HG03558 (cell line): ENCODE data around the gene EFCAB10.

Source experiments
- ATAC-seq: cut with Tn5 transposase; IDR thresholded peaks from one replicate; pipeline ENCODE4 v1.9.1; 2021; ENCODE audit warnings: moderate number of reproducible peaks; ENCODE audit not compliant: unreplicated experiment; ENCODE audit errors: extremely low read depth

The EFCAB10 gene, protein sequence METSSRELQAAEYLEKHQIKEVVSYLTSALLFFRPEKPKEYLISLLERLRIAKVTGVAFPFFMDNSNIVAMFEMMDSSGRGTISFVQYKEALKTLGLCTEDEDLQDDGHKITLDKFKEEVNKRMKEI

DNA sequence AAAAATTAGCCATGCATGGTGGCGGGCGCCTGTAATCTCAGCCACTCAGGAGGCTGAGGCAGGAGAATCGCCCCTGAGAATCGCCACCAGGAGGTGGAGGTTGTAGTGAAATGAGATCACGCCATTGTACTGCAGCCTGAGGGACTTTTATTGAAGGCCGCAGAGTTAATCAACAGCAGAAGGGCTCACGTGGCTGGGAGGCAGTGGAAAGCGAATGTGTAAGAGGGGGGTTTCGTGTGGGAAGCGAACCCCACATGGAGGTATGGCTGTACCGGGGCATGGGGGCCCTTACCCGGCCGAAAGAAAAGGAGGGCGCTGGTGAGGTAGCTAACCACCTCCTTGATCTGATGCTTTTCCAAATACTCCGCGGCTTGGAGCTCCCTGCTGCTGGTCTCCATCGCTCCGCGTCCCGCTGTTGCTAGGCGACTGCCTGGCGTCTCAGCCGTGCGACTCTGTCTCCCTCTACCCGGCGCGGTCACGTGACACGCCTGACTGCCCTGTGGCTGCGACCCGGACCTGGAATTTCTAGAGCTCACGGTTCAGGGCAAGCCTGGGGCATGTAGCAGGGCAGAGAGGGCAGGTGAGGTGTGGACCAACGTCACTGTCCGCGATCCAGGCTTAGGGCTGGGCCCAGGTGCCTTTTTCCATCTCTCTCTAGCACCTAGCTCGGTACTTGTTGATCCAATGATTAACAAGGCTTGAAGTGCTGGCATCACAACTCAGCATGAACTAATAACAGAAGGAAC is at the start of gene EFCAB10:
Gene EFCAB10, minus strand, starts transcription at position 428 of the 746 bp plus-strand sequence. Its CDS starts 30 bp downstream, at position 398.
- ATAC-seq = no peak

DNA sequence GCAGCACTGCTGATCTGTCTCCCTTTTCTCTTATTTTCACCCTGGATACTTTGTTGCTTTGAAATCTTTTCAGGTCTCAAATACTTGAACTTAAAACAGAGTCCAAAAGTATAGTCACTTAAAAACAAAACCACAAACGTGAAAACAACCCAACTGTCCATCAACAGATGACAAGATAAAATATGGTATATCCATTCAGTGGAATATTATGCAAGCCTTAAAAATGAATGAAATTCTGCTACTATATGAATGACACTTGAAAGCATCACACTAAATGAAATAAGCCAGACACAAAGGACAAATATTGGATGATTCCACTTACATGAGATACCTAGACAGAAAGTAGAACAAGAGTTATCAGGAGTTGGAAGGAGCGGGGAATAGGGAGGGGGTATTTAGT is 44.7 kb upstream of the EFCAB10 start:
- no peak for ATAC-seq

DNA sequence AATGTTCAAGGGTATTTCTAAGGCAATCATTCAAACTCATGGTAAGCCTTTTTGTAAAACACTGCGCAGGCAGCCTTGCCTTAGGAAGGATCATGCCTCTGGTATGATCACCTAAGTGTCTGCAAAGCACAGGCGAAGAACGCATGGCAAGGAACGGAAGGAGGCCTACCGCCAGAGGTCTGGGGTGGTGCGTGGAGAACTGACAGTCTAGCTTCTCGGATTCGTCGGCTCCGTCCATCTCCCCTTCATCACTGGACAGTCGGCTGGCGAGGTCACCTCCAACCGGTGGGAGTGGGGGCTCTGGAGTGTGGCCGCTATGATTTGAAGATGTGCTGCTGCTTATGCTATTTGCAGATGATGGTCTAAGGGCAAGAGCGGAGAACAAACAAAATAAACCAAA is 42.6 kb upstream of the EFCAB10 start:
- no peak for ATAC-seq

DNA sequence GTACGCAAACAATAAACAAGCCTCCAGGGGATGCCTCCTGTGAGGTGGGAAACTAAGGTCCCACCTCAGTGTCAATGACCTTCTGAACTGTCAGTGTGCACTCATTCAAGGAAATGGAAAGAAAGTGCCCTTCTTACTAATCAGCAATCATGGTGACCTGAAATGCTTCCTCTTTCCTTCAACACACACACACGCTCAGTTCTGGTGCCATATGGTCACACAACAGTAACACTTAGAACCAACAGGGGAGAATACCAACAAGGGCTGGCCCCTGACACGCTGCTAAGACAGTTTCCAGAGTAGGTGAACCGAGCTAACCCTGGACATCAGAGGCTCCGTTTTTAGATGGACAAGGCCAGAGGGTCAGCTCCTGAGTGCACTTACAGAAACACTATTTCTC is 42.1 kb upstream of the EFCAB10 start:
- ATAC-seq = no peak

DNA sequence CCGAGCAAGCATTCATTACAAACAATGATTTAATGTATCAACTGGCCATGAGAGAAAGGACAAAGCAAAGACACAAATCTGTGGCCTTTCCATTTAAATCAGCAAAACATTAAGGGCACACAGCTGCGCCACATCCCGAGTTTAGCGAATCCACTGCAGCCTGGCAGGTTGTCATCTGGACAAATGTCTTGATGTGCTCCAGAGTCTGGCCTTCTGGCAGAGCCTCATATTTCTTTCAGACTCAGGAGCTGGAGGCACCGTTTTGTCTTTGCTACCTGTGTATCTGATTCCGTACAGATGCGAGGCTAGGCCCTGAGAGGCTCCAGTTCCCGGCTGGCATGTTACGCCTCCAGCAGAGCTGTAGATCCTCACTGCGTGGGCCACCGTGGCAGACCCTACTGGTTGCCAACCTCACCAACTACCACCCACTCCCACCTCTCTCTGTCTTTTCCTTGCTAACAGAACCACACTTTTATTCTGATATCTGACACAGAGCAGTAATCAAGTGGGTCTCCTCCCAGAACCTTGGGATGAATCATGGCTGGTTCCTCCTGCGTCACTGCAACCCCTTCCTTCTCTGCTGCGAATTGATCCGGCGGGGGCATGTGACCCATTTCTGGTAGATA is 40.9 kb upstream of the EFCAB10 start:
- ATAC-seq = no peak

DNA sequence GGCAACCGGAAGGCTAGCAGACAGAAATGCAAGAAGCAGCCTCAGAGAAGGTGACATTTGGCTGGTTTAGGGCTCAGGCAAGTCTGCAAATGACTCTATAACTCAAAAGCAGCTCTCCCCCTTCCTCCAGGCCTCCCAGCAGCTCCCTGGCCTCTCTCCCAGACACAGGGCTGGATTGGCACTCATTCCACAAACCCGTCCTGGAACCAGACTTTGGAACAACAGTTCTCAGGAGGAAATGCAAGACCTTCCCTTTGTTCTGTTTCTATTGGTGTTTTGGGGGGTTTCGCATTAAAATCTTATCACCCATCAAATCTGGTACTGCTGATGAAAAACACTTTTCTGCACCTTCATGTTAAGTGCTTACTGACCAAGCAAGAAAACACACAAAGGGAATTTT is 40.3 kb upstream of the EFCAB10 start:
- no peak for ATAC-seq

DNA sequence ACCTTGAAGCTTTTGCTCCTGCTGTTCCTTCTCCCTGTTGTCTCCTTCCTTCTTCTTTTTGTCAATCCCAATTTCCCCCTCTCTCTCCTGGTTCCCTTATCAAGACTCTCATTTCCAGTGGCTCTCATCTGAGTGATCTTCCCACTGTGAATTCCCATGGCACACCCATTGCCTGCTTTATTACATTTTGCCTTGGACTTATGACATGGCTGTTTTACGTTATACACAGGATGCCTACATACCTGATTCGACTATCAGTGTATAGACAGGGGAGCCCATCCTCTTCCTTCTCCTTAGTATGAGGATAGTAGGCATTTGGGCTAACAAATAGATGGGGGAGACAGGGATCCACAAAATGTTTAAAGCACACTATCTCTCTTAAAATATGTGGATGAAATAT is 39.9 kb upstream of the EFCAB10 start:
- ATAC-seq = no peak

DNA sequence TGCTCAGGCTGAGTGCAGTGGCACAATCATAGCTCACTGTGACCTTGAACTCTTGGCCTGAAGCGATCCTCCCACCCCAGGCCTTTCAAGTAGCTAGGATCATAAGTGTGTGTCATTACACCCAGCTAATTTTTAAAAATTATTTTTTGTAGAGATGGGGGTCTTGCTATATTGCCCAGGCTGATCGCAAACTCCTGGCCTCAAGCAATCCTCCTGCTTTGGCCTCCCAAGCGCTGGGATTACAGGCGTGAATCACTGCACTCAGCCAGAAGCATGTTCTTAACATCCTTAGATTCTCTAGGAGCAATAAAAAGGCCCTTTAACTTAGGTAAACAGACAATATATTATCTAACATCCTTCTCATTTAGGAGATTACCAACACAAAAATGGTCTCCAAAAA is 38.3 kb upstream of the EFCAB10 start:
- no peak for ATAC-seq

DNA sequence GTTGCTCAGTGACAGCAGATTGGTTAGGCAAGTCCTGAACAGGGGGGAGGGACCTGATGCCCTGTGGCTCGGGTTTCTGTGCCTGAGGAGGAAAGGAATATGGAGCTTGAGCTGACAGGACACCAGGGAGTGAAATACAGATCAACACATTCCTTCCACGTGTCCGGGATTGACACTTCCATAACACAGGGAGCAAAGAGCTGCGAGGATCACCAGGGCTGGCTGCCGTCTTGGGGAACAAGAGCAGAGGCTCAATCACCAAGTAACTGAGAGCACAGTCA is 36.7 kb upstream of the EFCAB10 start:
- no peak for ATAC-seq

DNA sequence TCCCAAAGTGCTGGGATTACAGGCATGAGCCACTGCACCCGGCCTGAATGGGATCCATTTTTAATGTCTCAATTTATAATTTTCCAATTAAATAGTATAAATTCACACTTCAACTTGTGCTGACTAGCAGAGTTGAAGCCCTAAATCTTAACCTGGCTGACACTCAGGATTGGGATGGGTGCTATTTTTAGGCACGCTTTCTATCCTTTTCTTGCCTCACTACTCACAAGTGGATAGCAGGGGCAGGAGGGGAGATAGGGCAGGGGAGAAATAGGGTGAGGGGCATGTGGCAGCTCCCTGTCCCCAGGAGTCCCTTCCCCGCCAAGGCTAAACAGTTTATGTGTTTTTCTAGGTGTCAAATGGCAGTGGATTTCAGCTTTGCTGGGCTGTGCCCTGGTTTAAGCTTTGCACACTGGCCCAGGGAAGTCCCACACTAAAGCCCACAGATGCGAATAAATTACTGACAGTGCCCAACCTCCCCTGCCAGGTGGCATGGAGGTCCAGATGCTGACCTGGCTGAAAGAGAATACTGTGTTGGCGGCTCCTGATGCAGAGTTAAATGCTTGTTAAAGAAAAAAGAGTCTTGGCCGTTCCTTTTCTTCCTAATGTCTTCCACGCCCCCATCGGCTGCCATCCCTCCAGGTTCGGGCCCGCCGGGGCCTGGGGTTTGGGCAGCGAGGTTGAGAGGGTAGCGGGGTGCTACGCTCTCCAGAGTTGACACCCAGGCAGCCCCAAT is 36.2 kb upstream of the EFCAB10 start:
- no peak for ATAC-seq

DNA sequence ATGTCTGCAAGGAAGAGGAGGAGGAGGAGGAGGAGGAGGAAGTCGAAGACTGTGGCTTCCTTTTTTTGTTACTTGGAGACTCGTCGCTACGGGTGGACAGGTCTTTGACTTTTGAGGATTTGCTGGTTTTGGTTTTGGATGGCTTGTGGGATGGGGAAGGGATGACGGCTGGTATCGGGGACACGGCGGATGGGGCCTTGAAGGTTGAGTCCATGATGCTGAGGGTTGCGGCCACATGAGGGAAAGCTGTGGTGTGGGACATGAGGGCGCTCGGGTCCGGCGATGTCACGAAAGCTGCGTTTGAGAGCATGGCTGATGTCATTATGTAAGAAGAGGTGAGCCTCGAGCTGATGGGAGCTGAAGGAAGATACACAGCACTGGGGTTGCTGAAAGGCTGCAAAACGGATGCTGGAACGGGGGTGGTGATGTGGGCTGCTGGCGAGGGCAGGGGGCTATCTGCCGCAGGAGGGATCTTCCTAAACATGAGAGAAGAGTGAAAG is 33.1 kb upstream of the EFCAB10 start:
- ATAC-seq = no peak

DNA sequence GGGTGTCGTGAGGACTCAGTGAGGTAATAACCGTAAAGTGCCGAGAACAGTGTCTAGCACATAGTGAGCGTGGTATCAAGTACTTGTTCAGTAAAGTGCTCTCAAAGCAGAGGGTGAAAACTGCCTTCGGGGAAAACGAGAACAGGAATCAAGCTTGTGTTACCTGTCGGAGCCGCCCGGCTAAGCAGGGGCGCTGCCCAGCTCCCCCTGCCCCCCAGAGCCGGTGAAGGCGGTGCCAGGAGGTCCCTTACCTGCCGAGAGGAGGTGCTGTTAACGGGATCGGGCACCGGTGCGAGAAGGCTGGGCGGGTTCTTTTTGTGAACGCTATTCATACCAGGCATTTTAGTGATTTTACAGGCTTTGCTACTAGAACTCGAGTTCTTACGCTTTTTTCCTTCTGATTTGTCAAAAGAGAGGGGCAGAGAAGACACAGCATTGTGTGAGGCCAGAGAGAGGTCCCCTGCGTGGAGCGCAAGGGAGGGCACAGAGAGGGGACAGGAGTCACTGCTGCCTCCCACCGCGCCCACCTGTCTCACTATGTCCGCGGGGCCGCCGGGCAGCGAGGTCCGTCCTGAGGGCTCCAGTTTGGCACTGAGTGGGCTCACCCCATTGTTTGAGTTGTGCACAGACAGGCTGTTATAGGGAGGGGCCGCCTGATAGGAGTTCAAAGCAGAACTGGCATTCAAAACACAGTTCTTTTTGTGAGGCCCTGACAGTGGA is 32.5 kb upstream of the EFCAB10 start:
- no peak for ATAC-seq

DNA sequence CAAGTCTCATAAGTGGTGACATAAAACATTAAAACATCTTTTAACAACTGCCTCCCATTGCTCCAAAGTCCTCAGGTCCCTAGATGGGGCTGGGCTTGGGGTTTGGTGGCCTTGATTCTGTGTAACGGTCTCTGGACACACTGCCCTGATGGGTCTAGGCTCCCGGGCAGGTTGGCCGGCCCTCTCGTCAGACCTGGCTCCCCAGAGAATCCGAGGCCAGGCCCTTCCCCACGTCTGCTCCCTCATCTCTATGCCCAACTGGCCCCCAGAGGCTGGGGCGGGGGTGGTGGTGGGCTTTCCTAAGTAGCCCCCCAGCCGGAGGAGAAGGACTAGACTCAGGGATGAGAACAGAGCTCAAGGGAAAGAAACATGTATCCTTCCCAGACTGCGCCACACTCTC is 31.5 kb upstream of the EFCAB10 start:
- ATAC-seq = no peak

DNA sequence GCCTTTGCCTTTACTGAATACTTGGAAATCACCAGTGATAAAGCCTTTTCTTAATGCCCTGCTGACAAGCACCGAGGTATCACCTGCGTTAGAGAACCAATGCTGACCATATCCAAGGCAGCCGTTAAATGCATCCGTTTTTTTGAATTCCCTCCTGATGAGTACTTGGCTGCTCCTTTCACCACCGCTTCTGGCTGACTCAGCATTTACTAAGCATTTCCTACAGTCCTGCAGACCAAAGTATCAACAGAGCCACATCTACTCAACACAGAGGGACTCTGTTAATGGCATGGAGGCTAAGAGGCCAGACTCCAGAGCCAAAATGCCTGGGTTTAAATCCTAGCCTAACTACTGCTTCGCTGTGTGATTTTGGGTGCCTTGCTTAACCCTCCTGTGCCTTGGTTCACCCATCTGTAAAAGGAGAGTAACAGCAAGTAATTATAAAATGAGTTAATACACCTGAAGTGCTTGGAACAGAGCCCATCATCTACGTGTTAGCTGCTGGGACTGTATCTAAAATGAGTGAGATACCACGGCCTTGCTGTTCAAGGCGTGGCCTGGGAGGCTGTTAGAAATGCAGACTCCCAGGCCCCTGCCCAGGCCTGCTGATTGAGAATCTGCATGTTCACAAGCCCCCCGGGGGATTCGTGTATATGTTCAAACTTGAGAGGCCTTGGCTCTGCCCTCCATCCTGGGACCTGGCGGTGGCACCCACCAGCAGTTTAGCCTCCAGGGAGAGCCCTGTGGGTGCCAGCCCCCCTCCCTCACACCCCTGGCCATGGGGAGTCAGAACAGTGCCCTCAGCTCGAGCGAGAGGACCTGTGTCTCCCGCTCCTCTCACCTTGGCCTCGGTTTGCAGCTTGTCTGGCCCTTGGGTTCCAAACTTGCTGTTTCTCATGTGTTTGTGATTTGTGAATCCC is 30.8 kb upstream of the EFCAB10 start:
- no peak for ATAC-seq

DNA sequence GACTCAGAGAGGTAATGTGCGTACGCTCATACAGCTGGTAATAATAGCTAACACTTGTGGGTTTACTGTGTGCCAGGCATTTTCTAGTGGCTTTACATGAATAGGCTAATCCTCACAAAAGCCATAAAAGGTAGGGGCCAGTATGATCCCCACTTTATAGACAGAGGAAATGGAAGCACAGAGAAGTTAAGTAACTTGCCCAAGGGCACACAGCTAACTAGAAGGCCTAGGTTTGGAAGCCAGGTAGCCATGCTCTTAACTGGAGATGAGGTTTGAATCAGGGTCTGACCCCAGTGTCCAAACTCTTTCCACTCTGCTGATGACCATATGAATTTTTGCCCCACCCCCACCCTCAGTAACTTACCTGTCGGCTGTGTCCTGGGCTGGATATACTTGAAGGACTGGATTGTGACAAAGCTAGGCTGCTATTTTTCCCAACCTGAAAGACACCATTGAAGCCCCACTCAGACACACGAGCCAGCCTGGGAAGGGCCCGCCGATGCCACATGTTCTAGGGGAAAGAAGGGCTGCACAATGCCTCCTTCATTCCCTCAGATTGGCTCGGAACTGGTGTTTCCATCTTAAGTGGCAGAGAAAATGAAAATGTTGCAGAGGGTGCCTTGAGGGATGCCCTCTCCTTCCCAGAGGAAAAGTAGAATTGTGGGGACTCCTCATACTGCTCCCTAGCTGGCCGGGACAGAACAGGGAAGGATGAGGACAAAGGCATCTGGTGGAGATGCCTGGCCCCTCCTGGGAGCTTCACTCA is 29.1 kb upstream of the EFCAB10 start:
- ATAC-seq = no peak

DNA sequence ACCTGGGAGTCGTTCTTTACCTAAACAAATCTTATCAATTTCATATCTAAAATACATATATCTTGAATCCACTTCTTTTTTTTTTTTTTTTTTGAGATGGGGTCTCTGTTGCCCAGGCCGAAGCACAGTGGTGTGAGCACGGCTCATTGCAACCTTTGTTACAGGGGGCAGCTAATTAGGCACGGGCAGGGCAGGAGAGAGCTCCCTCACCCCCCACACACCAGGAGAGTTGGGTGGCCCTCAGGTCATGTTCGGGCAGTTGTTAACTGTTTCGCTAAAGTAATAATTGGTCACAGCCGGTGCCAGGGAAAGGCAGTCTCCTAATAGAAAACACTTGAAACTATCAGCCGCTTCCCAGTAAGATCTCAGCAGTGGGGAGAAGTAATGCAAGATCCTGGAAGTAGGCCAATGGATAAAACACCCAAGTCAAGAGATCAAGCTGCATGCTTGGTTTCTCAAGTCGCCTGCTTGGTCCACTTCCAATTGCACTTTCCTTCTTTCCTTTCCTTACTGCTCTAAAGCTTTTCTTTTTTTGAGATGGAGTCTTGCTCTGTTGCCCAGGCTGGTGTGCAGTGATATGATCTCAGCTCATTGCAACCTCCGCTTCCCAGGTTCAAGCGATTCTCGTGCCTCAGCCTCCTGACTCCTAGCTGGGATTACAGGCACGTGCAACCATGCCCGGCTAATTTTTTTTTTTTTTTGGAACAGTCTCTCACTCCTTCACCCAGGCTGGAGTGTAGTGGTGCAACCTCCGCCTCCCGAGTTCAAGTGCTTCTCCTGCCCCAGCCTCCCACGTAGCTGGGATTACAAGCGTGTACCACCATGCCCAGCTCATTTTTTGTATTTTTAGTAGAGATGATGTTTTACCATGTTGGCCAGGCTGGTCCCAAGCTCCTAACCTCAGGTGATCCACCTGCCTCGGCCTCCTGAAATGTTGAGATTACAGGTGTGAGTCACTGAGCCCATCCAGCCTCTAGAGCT is 21.3 kb upstream of the EFCAB10 start:
- no peak for ATAC-seq

DNA sequence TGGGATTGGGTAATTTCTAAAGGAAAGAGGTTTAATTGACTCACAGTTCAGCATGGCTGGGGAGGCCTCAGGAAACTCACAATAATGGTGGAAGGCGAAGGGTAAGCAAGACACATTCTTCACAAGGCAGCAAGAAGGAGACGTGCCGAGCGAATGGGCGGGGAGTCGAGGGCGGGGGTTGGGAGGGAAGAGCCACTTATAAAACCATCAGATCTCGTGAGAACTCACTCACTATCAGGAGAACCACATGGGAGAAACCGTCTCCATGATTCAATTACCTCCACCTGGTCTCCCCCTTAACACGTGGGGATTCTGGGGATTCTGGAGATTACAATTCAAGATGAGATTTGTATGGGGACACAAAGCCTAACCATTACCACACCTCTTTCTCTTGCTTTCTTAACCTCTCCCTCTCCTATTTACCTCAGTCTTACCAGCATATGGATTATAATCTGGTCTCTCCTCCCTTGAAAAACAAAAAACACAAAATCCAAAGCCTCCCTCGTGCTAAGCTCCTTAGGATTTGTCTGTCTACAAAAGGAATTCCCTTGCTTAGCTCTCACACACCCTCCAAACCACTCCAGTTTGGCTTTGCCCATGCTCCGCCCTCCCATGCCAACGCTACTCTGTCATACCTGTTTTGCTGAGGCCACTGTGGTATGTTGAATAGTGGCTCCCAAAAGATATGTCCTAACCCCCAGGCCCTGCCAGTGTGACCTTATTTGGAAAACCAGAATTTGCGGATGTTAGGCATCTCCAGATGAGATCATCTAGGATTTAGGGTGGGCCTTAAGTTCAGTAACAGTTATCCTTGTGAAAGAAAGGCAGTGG is 19.6 kb upstream of the EFCAB10 start:
- no peak for ATAC-seq
